ENCODE data around the gene IWS1.
"Not testable (repeated sequence)": the region's sequence is repeated elsewhere in the genome, so short reads cannot be mapped to it uniquely, and the experiment has no call there.

The IWS1 gene

DNA sequence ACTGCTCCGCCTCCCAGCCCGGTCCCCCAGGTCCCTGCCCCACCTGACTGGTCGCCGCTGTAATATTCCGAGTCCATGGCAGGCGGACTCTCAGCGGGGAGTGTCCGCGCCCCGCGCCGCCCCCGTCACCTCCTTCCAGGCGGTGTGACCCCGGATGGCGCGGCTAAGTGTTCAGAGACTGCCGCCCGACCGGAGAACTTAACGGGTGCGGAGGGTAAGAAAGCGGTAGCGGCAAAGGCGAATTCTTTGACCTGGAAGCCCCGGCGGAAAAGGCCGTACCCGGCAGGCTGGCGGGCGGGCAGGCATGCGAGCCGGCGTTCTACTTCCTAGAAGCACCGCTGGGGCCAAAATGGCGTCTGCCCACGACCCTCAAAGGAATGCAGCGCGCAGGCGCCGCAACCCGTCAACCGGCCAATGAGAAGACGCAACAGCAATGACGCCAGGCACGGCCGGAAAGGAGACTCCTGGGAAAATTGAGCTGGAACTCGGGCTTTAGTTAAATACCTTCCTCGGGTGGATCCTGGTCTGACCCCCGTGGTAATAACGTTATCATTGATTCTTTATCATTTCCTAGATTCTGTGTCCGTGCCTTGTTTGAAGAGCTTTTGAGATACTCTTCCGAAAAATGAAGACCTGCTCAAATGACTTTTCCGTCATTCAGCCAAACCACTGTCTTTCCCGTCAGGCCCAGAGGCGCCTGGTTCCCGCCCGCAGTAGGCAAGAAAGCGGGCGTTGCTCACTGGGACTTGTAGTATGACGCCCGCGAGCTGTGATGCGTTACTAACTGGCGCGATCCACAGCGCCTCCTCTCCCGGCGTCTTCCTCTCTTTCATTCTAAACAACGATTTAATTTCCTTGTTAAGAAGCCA is at the start of gene IWS1:
Gene IWS1 (minus strand): TSS at position 358 of the 869 bp plus-strand sequence. CDS start 281 bp downstream, at position 77.
- peak; percentile 82 for DNase-seq (ENCODE audit: low read depth)

DNA sequence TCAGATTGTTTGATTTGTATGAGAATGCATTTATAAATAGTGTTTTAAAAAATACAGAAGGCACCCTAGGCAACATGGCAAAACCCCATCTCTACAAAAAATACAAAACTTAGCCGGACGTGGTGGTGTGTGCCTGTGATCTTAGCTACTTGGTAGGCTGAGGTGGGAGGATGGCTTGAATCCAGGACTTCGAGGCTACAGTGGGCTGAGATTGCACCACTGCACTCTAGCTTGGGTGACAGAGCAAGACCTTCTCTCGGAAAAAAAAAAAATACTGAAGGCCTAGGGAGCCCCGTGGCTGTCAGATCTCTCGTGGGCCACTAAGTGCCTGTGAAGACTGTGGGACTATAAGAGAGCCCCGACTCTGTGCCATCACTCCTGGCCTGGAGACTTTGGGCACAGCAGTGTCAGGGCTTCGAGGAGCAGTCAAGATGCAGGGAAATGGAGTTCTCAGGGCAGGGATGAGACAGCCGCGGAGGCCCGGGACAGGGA is 49.7 kb upstream of the IWS1 start:
- no peak for DNase-seq (ENCODE audit: low read depth)

DNA sequence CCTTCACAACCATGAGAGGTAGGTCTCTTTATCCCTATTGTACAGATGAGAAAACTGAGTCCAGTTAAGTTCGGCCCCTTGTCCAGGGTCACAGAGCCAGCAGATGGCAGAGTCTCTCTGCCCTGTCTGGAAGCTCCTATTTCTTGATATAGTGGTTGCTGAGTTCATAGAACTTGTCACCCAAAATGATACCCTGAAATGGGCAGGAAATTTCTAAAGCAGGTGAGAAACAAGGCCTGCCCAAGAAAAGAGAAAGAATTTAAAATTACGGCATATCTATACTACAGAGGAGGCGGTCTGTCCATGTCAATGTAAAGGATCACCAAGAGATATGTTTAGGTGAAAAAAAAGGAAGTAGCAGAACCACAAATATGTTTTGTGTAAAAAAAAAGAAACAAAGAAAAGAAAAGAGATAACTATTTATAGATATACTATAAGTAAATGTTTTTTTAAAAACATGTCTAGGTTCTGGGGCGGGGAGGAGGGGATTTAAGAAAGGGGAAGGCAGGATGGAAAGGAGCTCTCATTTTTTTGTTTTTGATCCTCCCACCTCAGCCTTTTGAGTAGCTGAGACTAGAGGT is 49.0 kb upstream of the IWS1 start:
- DNase-seq (ENCODE audit: low read depth), result no peak

DNA sequence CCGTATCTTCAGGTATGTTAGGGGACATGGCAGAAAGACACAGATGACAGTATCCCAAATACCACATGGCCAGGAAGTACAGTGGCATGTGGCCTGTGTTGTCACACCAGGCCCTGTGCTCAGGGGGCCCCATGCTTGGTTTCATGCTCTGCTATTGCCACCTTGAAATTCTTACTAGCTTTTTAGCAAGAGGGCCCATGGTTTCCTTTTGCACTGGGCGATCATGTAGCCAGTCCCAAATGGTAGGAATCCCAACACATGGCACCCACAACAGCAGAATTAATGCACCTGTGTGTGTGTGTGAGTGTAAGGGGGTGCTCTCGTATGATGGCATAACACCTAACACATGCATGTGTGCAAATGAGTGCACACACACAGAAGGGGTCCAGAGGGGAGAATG is 48.4 kb upstream of the IWS1 start:
- DNase-seq (ENCODE audit: low read depth), result no peak

DNA sequence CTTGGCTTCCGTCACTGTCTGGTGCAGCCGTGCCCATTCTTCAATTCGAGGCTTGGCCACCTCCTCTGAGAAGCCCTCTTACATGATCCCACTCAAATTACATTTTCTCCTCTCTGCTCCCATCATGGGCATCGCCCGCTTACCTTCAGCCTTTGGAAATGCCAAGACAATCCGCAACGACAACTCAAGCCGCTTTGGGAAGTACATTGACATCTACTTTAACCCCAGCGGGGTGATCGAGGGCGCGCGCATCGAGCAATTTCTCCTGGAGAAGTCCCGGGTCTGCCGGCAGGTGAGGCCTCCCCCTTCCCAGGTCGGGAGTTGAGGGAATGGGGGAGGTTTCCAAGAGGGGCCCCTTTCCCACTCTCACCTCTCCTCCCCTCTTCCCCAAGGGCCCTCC is 47.5 kb upstream of the IWS1 start:
- no peak for DNase-seq (ENCODE audit: low read depth)

DNA sequence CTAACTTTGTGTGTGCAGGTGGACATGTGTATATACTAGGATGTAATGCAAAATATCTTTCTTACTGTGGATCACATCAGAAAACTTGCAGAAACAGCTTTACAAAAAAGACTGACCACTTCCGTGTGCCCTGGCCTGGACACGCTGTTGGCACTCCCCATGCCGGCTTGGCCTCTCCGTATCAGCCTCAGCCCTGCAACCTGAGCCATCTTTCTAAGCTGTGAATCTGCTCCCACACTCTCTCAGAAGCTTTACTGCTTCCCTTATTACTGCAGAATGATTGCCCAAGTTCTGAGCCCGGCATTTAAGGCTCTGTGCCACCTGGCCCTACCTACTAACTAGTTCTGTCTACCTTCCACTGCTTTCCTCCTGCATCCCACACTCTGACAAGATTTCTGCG is 47.0 kb upstream of the IWS1 start:
- DNase-seq (ENCODE audit: low read depth), result no peak

DNA sequence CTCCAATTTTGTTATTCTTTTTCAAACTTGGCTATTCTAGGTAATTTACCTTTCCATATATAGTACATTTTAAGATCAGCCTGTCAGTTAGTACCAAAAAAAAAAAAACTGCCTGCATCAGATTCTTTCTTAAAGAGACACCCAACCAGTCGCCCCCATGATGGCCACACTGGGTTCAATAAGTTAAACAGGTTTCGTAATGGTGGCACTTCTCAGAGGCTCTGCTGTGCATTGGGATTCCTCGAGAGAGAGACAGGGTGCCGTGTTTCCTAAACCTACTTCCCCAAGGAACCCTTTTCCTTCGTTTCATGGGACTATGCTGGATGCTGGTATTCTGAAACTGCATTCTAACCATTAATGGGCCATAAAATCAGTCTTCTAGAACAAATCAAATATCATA is 46.6 kb upstream of the IWS1 start:
- DNase-seq (ENCODE audit: low read depth), result no peak

DNA sequence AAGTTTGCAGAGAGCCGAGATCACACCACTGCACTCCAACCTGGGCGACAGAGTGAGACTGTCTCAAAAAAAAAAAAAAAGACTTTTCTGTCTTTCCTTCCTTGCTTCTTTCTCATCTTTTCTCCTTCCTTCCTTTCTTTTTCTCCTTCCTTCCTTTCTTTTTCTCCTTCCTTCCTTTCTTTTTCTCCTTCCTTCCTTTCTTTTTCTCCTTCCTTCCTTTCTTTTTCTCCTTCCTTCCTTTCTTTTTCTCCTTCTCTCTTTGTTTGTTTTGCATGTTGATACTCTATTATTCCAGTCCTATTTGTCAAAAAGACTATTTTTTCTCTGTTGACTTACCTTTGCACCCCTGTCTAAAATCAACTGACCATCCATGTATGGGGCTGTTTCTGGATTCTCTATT is 46.1 kb upstream of the IWS1 start:
- DNase-seq (ENCODE audit: low read depth), result not testable (repeated sequence)

DNA sequence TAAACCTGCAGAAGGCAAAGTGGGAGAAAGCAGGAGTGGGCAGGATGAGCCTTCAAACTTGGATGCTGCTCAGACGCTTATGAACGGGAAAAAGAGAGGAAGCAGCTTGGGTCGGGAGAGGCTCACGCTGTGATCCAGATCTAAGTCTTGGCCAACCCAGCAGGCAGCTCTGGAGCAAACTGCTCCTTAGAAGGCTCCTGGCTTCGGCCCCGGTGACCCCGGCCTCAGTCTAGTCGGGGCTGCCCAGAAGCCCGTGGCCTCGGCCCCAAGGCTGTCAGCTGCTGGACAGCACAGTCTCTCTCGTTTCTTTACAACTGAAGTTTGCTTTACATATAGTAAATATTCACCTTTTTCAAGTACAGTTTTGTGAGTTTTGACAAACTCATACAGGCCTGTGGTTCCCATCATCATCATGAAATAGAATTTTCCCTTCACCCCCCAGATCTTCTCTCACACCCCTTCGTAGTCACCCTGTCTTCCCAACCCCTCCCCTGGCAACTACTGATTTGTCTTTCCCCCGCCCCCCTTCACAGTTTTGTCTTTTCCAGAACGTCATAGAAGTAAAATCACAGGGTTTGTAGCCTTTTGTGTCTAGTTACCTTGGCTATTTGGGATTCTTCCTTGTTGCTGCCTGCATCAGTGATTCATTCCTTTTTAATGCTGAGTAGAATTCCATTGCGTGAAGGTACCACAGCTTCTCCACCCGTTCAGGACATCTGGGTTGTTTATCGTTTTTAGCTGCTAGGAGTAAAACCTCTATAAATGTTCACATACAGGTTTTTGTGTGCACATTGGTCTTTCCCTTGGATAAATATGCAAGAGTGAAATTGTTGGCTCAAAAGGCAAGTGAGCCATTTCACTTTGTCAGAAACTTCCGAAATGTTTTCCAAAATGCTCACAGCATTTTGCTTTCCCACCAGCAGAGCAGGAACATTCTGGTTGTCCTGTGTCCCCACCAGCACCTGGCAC is 44.3 kb upstream of the IWS1 start:
- no peak for DNase-seq (ENCODE audit: low read depth)

DNA sequence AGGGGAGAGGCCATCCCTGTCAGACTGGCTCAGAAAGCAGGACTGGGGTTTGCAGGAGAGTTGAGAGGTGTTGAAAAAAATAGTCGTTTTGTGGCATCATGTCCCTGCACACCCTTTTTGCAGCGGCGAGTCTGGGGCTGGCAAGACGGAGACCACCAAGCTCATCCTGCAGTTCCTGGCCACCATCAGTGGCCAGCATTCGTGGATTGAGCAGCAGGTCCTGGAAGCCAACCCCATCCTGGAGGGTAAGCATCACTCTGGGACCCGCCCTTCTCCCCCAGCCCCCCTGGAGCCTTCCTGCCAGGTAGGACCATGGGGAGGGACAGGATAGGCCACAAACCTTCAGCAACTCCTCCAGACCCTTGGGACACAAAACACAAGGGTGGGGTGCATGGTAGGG is 43.4 kb upstream of the IWS1 start:
- no peak for DNase-seq (ENCODE audit: low read depth)

DNA sequence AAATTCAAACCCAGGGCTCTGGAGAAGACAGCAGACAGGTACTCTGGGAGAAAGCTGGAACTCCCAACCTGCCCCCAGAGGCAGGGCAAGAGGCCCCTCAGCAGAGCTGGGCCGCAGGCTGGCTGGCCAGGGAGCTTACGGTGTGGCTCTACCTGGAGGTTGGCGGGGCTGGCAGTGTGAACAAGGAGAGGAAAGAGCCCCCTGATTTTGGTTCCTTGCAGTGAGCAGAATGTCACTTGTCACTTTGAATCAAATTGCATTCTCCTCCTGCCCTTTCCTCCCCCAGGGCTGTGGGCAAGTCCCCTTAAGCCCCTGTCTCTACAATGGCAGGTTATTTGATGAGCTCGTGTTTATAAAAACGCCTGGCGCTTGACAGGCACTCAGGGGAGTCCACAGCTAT is 41.8 kb upstream of the IWS1 start:
- DNase-seq (ENCODE audit: low read depth), result no peak

DNA sequence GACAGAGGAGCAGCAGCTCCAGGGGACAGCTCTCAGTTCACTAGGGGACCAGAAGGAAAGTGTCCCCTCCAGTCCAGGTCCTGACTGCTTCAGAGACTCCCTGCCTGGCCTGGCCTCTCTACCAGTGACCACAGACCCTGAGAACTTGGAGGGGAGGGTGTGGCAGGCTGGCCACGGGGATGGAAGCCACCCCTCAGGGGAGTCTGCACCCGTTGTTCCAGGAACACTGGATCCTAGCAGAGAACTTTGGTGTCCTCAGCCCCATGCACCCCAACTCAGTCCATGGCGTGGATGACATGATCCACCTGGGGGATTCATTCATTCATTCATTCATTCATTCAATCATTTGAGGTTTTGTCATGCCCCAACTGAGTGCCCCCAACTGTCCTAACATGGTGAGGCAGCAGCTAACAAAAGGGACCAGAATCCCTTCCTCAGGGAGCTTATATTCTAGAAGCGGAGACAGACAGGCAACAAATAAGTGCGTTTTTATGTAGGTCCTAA is 41.1 kb upstream of the IWS1 start:
- DNase-seq (ENCODE audit: low read depth), result no peak

DNA sequence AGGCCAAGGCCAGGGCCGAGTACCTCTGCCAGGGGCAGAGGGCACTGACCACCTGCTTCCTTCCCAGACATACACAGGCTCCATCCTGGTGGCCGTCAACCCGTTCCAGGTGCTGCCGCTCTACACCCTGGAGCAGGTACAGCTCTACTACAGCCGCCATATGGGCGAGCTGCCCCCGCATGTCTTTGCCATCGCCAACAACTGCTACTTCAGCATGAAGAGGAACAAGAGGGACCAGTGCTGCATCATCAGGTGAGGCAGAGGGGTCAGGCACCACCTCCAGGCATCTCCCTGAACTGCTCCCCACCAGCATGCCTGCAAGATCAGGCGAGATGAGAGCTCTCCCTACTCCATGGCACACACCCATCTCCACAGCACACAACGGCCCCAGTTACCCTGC is 40.3 kb upstream of the IWS1 start:
- no peak for DNase-seq (ENCODE audit: low read depth)

DNA sequence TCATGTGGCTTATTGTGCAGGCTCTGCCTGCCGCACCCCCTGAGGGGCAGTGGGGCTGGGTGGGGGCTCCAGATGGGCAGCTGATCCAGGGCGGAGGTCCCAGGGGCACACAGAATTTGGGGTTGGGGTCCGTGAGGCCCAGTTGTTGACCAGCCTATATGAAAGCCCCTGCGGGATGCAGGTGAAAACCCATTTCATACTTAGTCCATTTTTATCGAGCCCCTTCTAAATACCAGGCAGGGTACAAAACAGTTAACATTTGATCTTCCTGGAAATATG is 39.8 kb upstream of the IWS1 start:
- no peak for DNase-seq (ENCODE audit: low read depth)

DNA sequence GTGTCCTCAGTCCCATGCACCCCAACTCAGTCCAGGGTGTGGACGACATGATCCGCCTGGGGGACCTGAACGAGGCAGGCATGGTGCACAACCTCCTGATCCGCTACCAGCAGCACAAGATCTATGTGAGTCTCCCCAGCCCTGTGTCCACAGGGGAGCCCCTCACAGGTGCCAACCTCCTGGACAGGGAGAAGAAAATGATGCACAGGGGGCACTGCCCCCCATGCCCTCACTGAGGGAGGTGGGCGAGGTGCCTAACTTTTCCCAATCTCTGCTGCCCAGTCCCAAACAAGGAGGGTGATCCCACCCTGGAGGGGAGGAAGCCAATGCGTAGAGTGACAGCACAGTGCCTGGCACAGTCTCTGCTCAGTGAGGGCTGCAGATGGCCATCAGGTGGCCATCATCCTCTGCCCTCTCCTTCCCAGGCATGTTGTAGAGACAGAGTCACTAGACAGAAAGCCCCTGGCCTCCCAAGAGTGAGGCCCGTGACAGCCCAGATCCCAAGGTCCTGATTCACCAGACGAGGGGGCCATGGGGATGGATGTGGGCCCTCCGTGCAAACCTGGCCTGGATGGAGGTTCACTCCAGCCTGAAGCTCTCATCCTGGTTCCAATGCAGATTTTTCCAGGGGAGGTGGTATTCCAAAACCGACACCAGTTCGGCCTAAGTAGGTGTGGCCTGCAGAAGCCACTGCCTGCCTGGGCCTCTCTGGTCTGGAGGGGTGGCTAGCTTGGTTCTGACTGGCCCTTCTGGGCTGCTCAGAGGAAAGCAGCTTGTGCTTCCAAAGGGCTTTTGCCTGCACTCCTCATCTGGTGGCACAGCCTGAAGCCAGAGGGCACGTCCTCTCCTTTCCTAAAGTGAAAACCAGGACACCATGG is 39.2 kb upstream of the IWS1 start:
- DNase-seq (ENCODE audit: low read depth), result no peak

DNA sequence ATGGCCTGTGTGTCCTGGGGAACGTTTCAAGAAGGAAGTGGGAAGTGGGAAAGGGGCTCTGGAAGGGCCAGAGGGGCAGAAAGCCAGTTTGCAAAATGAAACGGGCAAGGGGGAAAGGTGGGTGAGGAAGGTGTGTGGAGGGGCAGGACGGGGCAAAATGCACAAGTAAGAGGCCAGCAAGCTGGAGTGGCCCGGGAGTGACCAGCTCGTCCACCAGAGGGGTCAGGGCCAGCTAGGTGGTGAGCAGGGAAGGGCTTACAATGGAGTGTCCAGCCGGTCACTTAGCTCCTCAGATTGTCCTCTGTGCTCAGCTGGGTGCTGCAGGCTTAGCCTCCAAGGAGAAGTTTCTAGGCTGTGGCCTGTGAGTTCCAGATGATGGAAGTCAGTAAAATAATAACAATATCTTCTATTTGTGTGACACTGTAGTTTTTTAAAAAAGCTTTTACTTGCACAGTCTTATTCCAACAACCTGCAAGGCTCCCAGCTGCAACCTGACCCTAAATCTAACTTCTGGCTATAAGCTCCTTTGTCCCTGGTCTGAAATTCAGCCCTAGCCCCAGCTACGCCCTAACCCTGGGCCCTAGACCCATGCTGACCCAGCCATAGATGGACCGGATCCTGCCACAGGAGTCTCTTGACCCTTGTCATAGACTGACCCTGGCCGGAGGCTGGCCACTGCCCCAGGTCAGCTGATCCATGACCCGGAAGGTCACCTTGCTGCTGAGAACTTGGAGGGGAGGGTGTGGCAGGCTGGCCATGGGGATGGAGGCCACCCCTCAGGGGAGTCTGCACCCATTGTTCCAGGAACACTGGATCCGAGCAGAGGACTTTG is 38.4 kb upstream of the IWS1 start:
- DNase-seq (ENCODE audit: low read depth), result no peak

DNA sequence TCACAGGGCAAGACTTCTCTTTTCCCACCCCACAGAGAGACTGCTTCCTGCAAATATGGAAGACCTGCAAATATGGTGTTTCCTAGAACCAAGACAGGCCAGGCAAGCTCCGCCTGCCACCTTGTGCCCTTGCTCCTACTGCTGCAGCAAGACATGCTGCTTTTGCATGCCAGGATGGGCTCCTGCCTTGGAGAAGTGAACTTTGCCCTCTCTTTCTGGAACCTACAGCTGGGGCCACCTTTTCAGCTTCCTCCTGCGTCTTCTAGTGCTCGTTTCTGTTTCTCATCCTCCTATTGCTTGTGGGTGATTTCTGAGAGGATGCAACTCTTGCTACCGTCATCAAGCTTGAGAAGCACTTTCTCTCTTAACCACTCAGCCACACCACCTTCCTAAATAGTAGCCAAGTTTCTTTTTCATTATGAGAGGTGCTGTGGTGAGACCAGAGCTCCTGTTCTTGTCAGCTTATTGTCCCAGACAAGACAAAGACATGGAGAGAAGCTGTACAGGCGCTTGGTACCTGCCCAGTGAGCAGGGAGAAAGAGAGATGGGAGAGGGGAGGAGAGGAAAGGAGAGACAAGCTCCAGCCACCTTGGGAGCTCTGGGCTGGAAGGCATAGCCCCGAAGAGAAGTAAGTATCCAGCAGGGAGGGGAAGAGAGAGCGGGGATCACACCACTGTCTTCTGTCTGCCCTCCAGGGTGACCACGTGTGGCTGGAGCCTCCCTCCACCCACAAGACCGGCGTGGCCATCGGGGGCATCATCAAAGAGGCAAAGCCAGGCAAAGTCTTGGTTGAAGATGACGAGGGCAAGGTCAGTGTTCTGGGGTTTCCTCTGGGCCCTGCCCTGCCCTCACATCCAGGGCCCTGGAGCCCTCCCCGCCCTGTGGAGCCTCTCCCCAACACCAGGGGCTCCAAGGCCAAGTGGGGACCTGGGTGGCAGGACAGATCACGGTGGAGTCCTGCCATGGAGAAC is 37.5 kb upstream of the IWS1 start:
- DNase-seq (ENCODE audit: low read depth), result no peak

DNA sequence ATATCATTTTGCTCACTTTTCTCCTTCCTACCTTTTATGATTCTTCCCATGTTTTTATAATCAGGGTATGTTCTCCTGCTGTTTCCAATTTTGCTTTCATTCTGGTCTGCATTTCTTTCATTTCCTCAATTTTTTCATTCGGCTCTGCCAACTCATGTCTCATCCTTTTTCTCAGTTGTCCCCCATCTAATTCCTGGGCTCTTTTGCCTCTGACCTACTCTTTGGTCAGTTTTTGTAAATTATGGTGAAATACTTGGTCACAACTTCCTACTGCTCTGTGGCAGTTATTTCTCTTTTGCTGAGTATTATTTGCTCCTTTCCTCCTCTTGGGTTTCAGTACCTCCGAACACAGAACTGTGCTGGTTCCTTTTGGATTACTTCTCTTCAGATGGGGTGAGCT is 36.6 kb upstream of the IWS1 start:
- DNase-seq (ENCODE audit: low read depth), result no peak

DNA sequence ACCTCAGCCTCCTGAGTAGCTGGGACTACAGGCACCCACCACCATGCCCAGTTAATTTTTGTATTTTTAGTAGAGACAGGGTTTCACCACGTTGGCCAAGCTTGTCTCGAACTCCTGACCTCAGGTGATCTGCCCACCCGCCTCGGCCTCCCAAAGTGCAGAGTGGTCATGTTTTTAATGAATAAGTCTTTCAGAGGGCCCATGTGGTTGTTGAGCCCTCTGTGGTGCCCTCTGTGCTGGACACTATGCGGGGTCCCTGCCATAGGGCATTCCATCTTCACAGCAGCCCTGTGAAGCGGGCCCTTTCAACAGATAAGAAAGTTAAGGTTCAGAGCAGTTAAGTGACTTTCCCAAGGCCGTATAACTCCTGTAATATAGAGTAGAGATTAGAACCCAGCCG is 35.1 kb upstream of the IWS1 start:
- no peak for DNase-seq (ENCODE audit: low read depth)

DNA sequence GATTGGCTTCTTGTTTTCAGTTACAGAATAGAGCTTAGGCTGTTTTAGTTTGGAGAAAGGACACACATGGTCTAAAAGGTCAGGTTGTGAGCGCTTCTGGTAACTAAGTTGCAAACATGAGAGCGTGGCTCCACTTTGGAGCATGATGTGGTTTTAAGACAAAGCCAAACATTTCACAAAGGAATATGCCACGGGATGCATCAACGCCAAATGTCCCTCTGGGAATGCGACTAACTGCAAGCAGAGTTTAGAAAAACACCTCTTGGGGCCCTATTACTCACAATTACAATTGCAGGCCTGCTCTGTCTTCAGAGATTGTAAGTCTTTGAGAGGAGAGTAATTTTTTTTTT is 34.6 kb upstream of the IWS1 start:
- DNase-seq (ENCODE audit: low read depth), result no peak
